ENCODE data around the gene ACTR3C.

DNA sequence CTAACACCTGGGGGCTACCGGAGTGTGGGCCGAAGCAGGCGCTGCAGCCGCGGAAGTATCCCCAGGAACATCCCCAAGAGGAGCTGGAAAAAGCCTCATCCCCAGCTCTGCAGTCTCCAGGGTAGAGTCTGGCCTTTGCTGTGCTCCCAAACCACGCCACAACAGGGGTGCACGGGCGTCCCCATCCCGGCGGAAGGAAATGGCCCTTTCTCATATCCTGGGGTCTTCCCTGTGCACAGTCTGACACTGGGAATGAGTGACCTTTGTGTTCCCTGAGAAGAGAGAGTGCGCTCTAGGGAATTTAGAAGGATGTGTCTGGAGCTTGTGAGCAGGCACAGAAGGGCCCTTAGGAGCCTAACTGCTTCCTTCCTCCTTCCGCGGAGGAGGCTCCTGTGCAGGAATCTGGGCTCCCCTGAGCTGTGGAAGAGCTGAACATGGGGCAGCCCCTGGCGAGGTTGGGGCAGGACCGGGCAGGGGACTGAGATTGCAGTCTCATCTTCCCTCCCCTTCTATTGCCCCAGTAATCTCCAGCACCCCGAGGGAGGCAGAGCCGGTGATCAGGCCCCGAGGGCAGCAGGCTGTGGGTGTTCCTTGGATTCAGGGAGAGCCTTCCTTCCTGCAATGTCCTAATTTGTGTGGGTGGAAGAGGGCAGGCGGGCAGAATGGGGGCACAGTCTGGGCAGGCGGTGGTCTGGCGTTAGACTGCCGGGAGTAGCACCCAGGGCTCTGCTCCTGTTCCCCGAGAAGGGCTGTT is 46.6 kb upstream of the ACTR3C start:
- TF ChIP-seq, protein P1, sequence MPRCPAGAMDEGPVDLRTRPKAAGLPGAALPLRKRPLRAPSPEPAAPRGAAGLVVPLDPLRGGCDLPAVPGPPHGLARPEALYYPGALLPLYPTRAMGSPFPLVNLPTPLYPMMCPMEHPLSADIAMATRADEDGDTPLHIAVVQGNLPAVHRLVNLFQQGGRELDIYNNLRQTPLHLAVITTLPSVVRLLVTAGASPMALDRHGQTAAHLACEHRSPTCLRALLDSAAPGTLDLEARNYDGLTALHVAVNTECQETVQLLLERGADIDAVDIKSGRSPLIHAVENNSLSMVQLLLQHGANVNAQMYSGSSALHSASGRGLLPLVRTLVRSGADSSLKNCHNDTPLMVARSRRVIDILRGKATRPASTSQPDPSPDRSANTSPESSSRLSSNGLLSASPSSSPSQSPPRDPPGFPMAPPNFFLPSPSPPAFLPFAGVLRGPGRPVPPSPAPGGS (IDR thresholded peaks at IDR 0.05; ENCODE audit: borderline replicate concordance, insufficient read depth, low read depth, low read length, poor library complexity, severe bottlenecking) = no peak
- no peak for TF ChIP-seq EP300 (IDR thresholded peaks at IDR 0.05; ENCODE audit: borderline replicate concordance in 1 of 2, control insufficient read depth in 1 of 2, low read depth in 2 of 2, low read length in 2 of 2)
- no peak for TF ChIP-seq NFYB (IDR thresholded peaks at IDR 0.05; ENCODE audit: insufficient read depth, low read depth, low read length)
- TF ChIP-seq, protein P2, sequence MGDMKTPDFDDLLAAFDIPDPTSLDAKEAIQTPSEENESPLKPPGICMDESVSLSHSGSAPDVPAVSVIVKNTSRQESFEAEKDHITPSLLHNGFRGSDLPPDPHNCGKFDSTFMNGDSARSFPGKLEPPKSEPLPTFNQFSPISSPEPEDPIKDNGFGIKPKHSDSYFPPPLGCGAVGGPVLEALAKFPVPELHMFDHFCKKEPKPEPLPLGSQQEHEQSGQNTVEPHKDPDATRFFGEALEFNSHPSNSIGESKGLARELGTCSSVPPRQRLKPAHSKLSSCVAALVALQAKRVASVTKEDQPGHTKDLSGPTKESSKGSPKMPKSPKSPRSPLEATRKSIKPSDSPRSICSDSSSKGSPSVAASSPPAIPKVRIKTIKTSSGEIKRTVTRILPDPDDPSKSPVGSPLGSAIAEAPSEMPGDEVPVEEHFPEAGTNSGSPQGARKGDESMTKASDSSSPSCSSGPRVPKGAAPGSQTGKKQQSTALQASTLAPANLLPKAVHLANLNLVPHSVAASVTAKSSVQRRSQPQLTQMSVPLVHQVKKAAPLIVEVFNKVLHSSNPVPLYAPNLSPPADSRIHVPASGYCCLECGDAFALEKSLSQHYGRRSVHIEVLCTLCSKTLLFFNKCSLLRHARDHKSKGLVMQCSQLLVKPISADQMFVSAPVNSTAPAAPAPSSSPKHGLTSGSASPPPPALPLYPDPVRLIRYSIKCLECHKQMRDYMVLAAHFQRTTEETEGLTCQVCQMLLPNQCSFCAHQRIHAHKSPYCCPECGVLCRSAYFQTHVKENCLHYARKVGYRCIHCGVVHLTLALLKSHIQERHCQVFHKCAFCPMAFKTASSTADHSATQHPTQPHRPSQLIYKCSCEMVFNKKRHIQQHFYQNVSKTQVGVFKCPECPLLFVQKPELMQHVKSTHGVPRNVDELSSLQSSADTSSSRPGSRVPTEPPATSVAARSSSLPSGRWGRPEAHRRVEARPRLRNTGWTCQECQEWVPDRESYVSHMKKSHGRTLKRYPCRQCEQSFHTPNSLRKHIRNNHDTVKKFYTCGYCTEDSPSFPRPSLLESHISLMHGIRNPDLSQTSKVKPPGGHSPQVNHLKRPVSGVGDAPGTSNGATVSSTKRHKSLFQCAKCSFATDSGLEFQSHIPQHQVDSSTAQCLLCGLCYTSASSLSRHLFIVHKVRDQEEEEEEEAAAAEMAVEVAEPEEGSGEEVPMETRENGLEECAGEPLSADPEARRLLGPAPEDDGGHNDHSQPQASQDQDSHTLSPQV (IDR thresholded peaks at IDR 0.05) = no peak
- TF ChIP-seq, protein P3, sequence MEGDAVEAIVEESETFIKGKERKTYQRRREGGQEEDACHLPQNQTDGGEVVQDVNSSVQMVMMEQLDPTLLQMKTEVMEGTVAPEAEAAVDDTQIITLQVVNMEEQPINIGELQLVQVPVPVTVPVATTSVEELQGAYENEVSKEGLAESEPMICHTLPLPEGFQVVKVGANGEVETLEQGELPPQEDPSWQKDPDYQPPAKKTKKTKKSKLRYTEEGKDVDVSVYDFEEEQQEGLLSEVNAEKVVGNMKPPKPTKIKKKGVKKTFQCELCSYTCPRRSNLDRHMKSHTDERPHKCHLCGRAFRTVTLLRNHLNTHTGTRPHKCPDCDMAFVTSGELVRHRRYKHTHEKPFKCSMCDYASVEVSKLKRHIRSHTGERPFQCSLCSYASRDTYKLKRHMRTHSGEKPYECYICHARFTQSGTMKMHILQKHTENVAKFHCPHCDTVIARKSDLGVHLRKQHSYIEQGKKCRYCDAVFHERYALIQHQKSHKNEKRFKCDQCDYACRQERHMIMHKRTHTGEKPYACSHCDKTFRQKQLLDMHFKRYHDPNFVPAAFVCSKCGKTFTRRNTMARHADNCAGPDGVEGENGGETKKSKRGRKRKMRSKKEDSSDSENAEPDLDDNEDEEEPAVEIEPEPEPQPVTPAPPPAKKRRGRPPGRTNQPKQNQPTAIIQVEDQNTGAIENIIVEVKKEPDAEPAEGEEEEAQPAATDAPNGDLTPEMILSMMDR (IDR thresholded peaks at IDR 0.05 in 2 of 3, conservative IDR thresholded peaks at IDR 0.05 in 1 of 3; ENCODE audit: control insufficient read depth in 2 of 3, extremely low read depth in 1 of 3, insufficient read depth in 1 of 3, low read depth in 3 of 3, low read length in 3 of 3) = no peak
- no peak for TF ChIP-seq SIN3A (IDR thresholded peaks at IDR 0.05; ENCODE audit: low read depth, low read length)
- TF ChIP-seq, protein P4, sequence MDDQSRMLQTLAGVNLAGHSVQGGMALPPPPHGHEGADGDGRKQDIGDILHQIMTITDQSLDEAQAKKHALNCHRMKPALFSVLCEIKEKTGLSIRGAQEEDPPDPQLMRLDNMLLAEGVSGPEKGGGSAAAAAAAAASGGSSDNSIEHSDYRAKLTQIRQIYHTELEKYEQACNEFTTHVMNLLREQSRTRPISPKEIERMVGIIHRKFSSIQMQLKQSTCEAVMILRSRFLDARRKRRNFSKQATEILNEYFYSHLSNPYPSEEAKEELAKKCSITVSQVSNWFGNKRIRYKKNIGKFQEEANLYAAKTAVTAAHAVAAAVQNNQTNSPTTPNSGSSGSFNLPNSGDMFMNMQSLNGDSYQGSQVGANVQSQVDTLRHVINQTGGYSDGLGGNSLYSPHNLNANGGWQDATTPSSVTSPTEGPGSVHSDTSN (IDR thresholded peaks at IDR 0.05; ENCODE audit: insufficient replicate concordance, low read depth, low read length) = no peak
- no peak for TF ChIP-seq ESRRA (IDR thresholded peaks at IDR 0.05; ENCODE audit: low read length)
- TF ChIP-seq ZSCAN29 (IDR thresholded peaks at IDR 0.05) = no peak
- no peak for TF ChIP-seq RELA (IDR thresholded peaks at IDR 0.05; ENCODE audit: borderline replicate concordance, partially characterized antibody)
